Measurements from ENCODE around the gene UVRAG.

GRCh38 chr11:76013526-76013925 is 198.5 kb downstream of the UVRAG start:
- no peak for TF ChIP-seq YY1 (IDR thresholded peaks at IDR 0.05)
- TF ChIP-seq CTCF (IDR thresholded peaks at IDR 0.05; ENCODE audit: low read depth, low read length, missing input control) = no peak
- no peak for TF ChIP-seq MAX (IDR thresholded peaks at IDR 0.05)
- TF ChIP-seq REST (IDR thresholded peaks at IDR 0.05) = no peak
- no peak for TF ChIP-seq ATF3 (IDR thresholded peaks at IDR 0.05)
- no peak for TF ChIP-seq TAF1 (conservative IDR thresholded peaks at IDR 0.05)
- no peak for TF ChIP-seq GABPA (IDR thresholded peaks at IDR 0.05 in 1 of 2, conservative IDR thresholded peaks at IDR 0.05 in 1 of 2)
- no peak for TF ChIP-seq EGR1 (IDR thresholded peaks at IDR 0.05; ENCODE audit: low read depth in 2 of 2)
- TF ChIP-seq RXRA (IDR thresholded peaks at IDR 0.05) = no peak
- TF ChIP-seq SP1 (IDR thresholded peaks at IDR 0.05) = no peak
- TF ChIP-seq ZBTB33 (IDR thresholded peaks at IDR 0.05) = no peak
